Karpas-422 (cell line): ENCODE results near the gene OPN1MW2. TPM values are rescaled to one million over a fixed set of nuclear protein-coding genes. Genes with fewer than 3 reads are reported as not detected.

Experiments used
- total RNA-seq: library from RNA; depleted of rRNA; stranded (reverse); fragments of >200 nt; shearing (Covaris generic); gene quantifications from 2 replicates; pipeline ENCODE4 v1.2.3, GENCODE V29; 2014; ENCODE audit warnings: low replicate concordance; rRNA removed

Gene OPN1MW2
- total RNA-seq, 1 experiment from 2014 or later: not detected

Other genes with a start within 250 kb of the OPN1MW2 start
- gene HCFC1, start 247.9 kb upstream of the OPN1MW2 start, total RNA-seq: 16.8 and 29.4 TPM in 2 replicates
- gene TMEM187, start 247.0 kb upstream of the OPN1MW2 start, total RNA-seq: 1.5 and 3.9 TPM in 2 replicates
- 76.0 and 131 TPM in 2 replicates for gene IRAK1, start 199.9 kb upstream of the OPN1MW2 start, total RNA-seq
- 20.4 and 27.5 TPM in 2 replicates for gene MECP2, start 122.0 kb upstream of the OPN1MW2 start, total RNA-seq
- not detected in 2 replicates for gene OPN1LW, start 75.5 kb upstream of the OPN1MW2 start, total RNA-seq
- gene OPN1MW, start 37.2 kb upstream of the OPN1MW2 start, total RNA-seq: not detected in 2 replicates
- not detected in 2 replicates for gene OPN1MW3, start 37.8 kb downstream of the OPN1MW2 start, total RNA-seq
- gene TEX28, start 75.4 kb downstream of the OPN1MW2 start, total RNA-seq: not detected in 2 replicates
- gene TKTL1, start 76.0 kb downstream of the OPN1MW2 start, total RNA-seq: not detected in 2 replicates
- gene FLNA, start 154.9 kb downstream of the OPN1MW2 start, total RNA-seq: 46.3 and 89.6 TPM in 2 replicates
- gene EMD, start 159.5 kb downstream of the OPN1MW2 start, total RNA-seq: 19.5 and 20.7 TPM in 2 replicates
- gene RPL10, start 178.6 kb downstream of the OPN1MW2 start, total RNA-seq: 4,110 and 4,432 TPM in 2 replicates
- gene DNASE1L1, start 189.5 kb downstream of the OPN1MW2 start, total RNA-seq: 17.6 and 30.8 TPM in 2 replicates
- gene TAFAZZIN, start 191.8 kb downstream of the OPN1MW2 start, total RNA-seq: 22.1 and 39.0 TPM in 2 replicates
- gene ATP6AP1, start 208.9 kb downstream of the OPN1MW2 start, total RNA-seq: 40.0 and 46.6 TPM in 2 replicates
- 52.7 and 88.3 TPM in 2 replicates for gene GDI1, start 217.4 kb downstream of the OPN1MW2 start, total RNA-seq
- 18.9 and 49.5 TPM in 2 replicates for gene FAM50A, start 224.4 kb downstream of the OPN1MW2 start, total RNA-seq
- gene PLXNA3, start 238.5 kb downstream of the OPN1MW2 start, total RNA-seq: 7.2 and 15.8 TPM in 2 replicates